HAP-1 (cell line): ENCODE results near the gene FXYD6.

ENCODE experiments used
- DNase-seq, 2 experiments: peaks; one replicate each; pipeline ENCODE4 v3.0.0-alpha.2; 2016 to 2020; ENCODE audit warnings: low spot score in 2 of 2
- H3K27me3 ChIP-seq: fragments of 250-450 bp; sonication (Bioruptor Pico); 2 replicates; pipeline ENCODE4 v1.5.1; 2020; ENCODE audit warnings: low read depth, mild to moderate bottlenecking, moderate library complexity
- H3K36me3 ChIP-seq: fragments of 250-450 bp; sonication (Bioruptor Pico); replicated peaks from 2 replicates; pipeline ENCODE4 v1.5.1; 2020; ENCODE audit warnings: mild to moderate bottlenecking
- H3K4me1 ChIP-seq: fragments of 250-450 bp; sonication (Bioruptor Pico); 2 replicates; pipeline ENCODE4 v1.5.1; 2020; ENCODE audit warnings: mild to moderate bottlenecking
- H3K4me3 ChIP-seq: fragments of 250-450 bp; sonication (Bioruptor Pico); 2 replicates; pipeline ENCODE4 v1.5.1; 2020; ENCODE audit warnings: mild to moderate bottlenecking, moderate library complexity
- H3K9me3 ChIP-seq: fragments of 250-450 bp; sonication (Bioruptor Pico); 2 replicates; pipeline ENCODE4 v1.5.1; 2020; ENCODE audit warnings: mild to moderate bottlenecking, moderate library complexity
- in situ Hi-C: fragments of 300-500 bp; cut with MboI; formaldehyde crosslinking; loops from 3 replicates; pipeline ENCODE4 v1.14.3; 2020; ENCODE audit warnings: low sequenced_read_pairs, inconsistent platforms, mixed read lengths

Gene FXYD6

GRCh38 chr11:117826190-117826570 is 50.3 kb downstream of the FXYD6 start:
- in situ Hi-C loops = no loop called here
- Histone ChIP-seq H3K27me3 (no peaks in the 10 kb centered on the region), H3K36me3 (no peaks in the 10 kb centered on the region), H3K9me3 (no peaks in the 10 kb centered on the region), H3K4me3 (no peak overlapping the region), H3K4me1 (no peaks in the 10 kb centered on the region)
- peak in 1 of 2 experiments; percentile 3 for DNase-seq

GRCh38 chr11:117825538-117826189 is 50.8 kb downstream of the FXYD6 start:
- H3K9me3 ChIP-seq = no peaks in the 10 kb centered on the region
- H3K4me3 ChIP-seq = no peak overlapping the region
- no peaks in the 10 kb centered on the region for H3K36me3 ChIP-seq
- H3K4me1 ChIP-seq = no peaks in the 10 kb centered on the region
- peak in 1 of 2 experiments; percentile 3 for DNase-seq
- no peaks in the 10 kb centered on the region for H3K27me3 ChIP-seq
- in situ Hi-C loops = no loop called here

- no peaks in the 10 kb centered on the region for H3K4me1 ChIP-seq
- H3K4me3 ChIP-seq = no peak within 1 kb of the TSS
- H3K27me3 ChIP-seq = no peaks in the 10 kb centered on the region
- in situ Hi-C loops = no loop called here
- H3K9me3 ChIP-seq = no peaks in the 10 kb centered on the region
- peak in 1 of 2 experiments; percentile 4 for DNase-seq
- H3K36me3 ChIP-seq = no peaks in the 10 kb centered on the region
Observed at GRCh38 chr11:117824571-117825537, 51.6 kb downstream of the FXYD6 start, which contains the start of gene FXYD2. TSS of gene FXYD2 (minus strand) at chr11:117824744. CDS start at chr11:117824678, 66 bp downstream.

GRCh38 chr11:117823946-117824420 is 52.5 kb downstream of the FXYD6 start:
- no peak overlapping the region for H3K4me3 ChIP-seq
- DNase-seq = peak in 1 of 2 experiments; percentile 3
- no peaks in the 10 kb centered on the region for H3K4me1 ChIP-seq

GRCh38 chr11:117823294-117823945 is 53.0 kb downstream of the FXYD6 start:
- Histone ChIP-seq H3K4me1 (no peaks in the 10 kb centered on the region), H3K4me3 (no peak overlapping the region), H3K9me3 (no peaks in the 10 kb centered on the region), H3K27me3 (no peaks in the 10 kb centered on the region), H3K36me3 (no peaks in the 10 kb centered on the region)
- in situ Hi-C loops = no loop called here
- no peak for DNase-seq

More at GRCh38 chr11:117823946-117824420, 52.5 kb downstream of the FXYD6 start:
- Histone ChIP-seq H3K36me3 (no peaks in the 10 kb centered on the region), H3K27me3 (no peaks in the 10 kb centered on the region), H3K9me3 (no peaks in the 10 kb centered on the region)
- in situ Hi-C loops = no loop called here

GRCh38 chr11:117822074-117823033 is 54.1 kb downstream of the FXYD6 start:
- Histone ChIP-seq H3K9me3 (no peaks in the 10 kb centered on the region), H3K4me1 (peaks cover 3% of the 10 kb centered on the region), H3K36me3 (no peaks in the 10 kb centered on the region), H3K4me3 (no peak overlapping the region), H3K27me3 (no peaks in the 10 kb centered on the region)
- DNase-seq = peak in 1 of 2 experiments; percentile 74
- in situ Hi-C loops = no loop called here

- in situ Hi-C loops = no loop called here
- H3K27me3 ChIP-seq = no peaks in the 10 kb centered on the region
- no peaks in the 10 kb centered on the region for H3K36me3 ChIP-seq
- H3K4me3 ChIP-seq = no peak overlapping the region
- H3K9me3 ChIP-seq = no peaks in the 10 kb centered on the region
- H3K4me1 ChIP-seq = peaks cover 12% of the 10 kb centered on the region
- no peak for DNase-seq
Observed at GRCh38 chr11:117821431-117821830, 55.0 kb downstream of the FXYD6 start.

- Histone ChIP-seq H3K27me3 (no peaks in the 10 kb centered on the region), H3K36me3 (no peaks in the 10 kb centered on the region), H3K9me3 (no peaks in the 10 kb centered on the region), H3K4me1 (peaks cover 22% of the 10 kb centered on the region), H3K4me3 (no peak overlapping the region)
- no peak for DNase-seq
- in situ Hi-C loops = no loop called here
Observed at GRCh38 chr11:117820516-117820915, 55.9 kb downstream of the FXYD6 start.

GRCh38 chr11:117820071-117820470 is 56.4 kb downstream of the FXYD6 start:
- no peak for DNase-seq
- Histone ChIP-seq H3K27me3 (no peaks in the 10 kb centered on the region), H3K4me3 (no peak overlapping the region), H3K36me3 (no peaks in the 10 kb centered on the region), H3K9me3 (no peaks in the 10 kb centered on the region), H3K4me1 (peaks cover 26% of the 10 kb centered on the region)
- in situ Hi-C loops = no loop called here

- Histone ChIP-seq H3K4me1 (peaks cover 33% of the 10 kb centered on the region), H3K27me3 (no peaks in the 10 kb centered on the region), H3K9me3 (no peaks in the 10 kb centered on the region), H3K4me3 (no peak overlapping the region), H3K36me3 (no peaks in the 10 kb centered on the region)
- DNase-seq = peak; percentile 60 to 85
- in situ Hi-C loops = no loop called here
Observed at GRCh38 chr11:117819096-117820040, 57.1 kb downstream of the FXYD6 start.

- in situ Hi-C loops = no loop called here
- Histone ChIP-seq H3K4me3 (no peak overlapping the region), H3K9me3 (no peaks in the 10 kb centered on the region), H3K27me3 (no peaks in the 10 kb centered on the region), H3K4me1 (peaks cover 42% of the 10 kb centered on the region), H3K36me3 (no peaks in the 10 kb centered on the region)
- DNase-seq = no peak
Observed at GRCh38 chr11:117818041-117818873, 58.2 kb downstream of the FXYD6 start.
